ENCODE data around the gene KDM4B.
"Not testable (repeated sequence)": the region's sequence is repeated elsewhere in the genome, so short reads cannot be mapped to it uniquely, and the experiment has no call there.

The KDM4B gene

DNA sequence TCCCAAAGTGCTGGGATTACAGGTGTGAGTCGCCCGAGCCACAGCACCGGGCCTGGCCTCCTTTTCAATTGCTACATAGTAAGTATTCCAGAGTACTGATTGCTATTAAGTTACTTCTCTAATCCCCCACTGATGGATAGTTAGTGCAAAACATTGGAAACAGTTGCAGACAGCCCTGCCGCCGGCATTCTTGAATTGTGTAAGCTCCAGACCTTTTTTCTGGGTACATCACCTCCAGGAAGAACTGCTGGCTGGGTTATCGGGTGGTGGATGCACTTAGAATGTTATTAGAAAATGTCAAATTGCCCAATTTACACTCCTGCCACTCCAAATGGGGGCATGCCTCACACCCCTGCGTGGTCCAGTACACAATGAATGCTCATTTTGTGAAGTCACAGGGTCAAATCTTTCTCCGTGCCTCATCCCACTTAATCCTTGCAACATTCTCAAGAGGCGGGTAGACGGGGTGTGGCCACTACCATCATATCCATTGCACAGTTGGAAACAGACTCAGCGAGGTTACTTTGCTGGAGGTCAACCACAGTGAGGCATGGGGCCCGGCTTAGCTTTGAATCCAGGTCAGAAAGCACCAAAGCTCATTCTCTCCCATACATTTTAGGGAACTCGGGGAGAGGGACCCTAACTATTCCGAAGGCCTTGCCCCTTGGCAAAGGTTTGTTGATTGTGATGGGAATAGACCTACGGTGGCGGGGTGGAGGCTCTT lies 1.0 kb upstream of the KDM4B start:
- no peak for DNase-seq (ENCODE audit: low read depth in 2 of 2)

DNA sequence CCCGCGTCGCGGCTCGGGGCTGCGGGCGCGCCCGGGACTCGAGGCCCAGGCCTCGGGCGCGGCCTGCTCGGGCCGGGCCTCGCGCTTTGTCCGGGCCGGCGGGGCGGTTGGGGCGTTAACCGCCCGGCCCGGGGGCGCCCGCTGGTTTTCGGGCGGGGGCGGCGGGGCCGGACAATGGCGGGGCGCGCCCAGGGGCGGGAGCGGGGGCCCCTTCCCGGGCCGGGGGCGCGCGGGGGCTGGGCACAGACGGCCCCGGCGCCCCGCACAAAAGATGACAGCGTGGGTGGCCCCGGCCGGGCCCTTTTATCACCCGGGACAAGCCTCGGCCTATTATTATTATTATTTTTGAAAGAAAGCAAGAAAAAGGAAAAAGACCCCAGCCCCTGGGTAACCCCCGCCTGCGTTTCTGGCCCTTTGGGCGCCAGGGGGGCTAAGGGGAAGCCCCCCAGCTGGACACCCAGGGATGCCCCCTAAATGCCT lies 419 bp downstream of the KDM4B start:
- no peak for DNase-seq (ENCODE audit: low read depth in 2 of 2)

DNA sequence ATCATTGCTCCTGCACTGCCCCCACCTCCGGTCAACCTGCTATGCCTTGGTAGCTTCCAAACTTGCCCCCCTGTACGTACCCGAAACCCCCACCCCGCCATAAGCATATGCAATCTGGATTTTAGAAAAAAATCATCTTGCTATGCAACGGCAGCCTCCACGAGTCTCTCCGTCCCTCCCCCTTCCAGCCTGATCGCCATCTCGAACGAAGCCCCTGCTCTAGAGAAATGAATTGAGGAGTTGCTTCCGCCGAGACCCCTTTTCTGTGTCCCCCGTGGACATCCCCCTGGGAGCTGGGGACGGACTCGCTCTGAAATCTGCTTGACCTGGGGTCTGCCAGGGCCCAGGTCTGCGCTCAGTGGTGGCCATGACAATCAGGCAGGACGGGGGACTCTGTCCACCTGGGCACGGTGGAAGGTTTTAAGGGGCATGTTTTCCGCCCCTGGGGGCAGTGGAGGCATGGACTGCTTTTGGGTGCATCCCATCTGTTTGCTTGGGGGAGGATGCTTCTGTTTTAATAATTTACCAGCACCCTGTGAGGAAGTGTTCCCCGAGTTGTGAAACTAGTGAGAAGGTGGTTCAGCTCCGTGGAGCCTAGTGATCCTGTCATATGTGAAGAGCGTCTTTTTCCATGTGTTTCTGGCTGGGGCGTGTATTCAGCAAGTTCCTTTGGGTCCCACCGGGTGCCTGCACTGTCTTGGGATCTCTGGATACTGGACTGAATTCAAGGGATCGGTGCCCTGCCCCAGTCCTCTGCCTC lies 1.0 kb downstream of the KDM4B start:
- no peak for DNase-seq (ENCODE audit: low read depth in 2 of 2)

DNA sequence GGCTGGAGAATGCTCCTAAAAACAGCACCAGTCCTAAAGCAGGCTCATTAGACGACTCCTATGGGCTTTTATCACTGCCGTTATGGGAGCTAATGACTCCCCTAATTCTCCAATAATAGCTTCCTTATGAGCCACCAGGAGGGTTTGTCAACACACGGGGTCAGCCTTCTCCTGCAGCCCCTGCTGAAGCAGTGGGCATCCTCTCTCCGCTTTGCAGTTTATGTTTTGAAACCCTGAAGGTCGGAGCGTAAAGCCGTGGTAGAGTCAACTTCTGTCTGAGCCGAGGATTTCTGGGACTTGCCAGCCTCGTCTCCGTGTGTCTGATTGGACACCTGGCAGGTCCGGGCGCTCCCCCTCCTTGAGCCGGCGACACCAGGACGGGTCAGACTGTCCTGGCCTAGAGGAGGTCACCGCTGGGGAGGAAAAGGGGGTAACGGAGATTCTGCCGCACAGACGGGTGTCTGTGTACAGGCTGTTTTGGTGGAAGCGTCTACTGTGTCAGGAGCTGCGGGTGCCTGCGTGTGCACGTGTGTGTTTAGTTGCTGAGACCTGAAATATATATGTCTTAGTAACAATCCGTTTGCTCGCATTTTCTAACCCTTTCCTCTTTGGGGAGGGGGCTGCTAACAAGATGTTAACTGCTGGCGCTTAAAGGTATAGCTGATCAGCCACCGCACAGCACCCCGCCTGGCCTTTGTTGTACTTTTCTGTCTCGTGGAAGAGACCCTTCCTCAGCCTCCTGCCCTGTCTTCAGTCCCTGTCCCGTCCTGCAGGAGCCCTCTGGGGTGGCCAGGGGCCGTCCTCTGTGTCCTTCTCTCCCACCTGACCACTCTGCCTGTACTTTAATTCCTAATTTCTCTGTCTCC lies 1.9 kb downstream of the KDM4B start:
- no peak for DNase-seq (ENCODE audit: low read depth in 2 of 2)

DNA sequence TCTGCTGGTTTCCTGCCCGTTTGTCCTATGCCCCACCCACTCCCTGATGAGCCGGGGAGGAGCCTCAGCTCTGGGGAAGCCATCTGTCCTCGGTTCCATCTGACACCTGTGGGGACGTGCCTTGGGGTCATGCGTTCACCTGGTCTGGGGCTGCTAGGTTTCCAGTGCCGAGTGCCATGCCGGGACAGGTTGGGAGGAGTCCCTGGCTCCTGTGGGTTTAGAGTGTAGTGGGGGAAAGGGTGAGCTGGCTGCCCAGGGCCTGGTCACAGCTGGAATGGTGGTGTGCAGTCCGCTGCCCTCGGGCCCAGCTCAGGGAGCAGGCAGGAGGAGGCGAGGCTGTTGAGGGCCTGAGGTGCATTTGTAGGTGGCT lies 2.5 kb downstream of the KDM4B start:
- DNase-seq (ENCODE audit: low read depth in 2 of 2): no peak

DNA sequence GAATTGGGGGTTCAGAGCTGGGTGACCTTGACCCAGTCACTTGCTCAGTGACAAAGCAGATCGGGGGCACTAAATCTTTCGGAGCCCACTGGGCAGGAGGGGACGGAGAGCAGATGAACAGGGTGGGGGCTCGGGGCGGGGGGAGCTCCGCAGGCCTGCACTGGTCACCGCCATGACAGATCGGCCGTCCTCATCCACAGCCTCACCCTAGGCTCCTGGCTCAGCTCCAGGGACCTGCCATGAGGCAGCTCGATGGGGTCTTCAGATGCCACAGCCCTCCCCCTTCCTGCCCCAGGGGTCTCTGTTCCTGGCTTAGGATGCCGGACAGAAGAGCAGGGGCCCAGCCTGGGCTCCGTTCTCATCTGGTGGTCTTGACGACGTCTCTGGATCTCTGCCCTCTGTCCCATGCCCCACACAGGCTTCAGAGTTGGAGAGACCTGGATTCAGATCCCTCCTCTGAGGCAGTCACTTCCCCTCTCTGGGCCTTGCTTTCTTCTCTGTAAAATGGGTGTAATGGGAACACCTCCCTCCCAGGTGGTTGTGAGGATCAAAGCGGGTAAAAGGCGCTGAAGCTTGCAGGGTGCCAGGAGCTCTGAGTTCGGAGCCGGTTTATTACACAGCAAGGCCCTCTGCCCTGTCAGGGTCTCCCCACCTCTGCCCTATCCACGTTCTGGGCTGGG lies 3.0 kb downstream of the KDM4B start:
- DNase-seq (ENCODE audit: low read depth in 2 of 2): no peak

DNA sequence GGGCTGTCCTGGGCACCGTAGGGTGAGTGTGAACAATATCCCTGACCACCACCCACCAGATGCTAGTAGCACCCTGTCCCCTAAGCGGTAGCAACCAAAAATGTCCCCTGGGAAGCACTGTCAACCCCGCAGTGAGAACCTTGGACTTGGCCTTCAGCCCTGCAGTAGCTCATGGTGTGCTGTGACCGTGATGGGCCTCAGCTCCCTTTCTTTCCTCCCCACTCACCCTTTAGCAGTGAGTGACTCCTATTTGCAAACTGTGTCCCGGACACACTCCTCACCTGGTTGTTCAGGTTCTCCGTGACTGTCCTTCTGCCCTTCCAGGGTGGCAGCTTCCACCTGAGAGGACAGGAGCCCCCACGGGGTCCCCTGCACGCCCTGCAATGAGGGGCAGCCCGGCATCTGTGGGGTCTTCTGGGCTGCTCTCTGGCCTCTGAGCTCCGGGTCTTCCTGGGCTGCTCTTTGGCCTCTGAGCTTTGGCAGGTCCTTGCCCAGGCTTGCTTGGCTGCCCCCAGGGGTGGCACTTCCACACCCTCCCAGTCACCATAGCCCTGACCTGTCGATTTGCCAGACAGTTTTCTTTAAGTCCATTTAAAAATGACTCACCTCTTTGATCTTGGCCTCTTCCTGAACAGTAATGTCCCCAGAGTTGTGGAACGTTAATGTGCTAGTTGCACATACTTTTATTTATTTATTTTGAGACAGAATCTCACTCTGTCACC lies 3.8 kb downstream of the KDM4B start:
- no peak for DNase-seq (ENCODE audit: low read depth in 2 of 2)

DNA sequence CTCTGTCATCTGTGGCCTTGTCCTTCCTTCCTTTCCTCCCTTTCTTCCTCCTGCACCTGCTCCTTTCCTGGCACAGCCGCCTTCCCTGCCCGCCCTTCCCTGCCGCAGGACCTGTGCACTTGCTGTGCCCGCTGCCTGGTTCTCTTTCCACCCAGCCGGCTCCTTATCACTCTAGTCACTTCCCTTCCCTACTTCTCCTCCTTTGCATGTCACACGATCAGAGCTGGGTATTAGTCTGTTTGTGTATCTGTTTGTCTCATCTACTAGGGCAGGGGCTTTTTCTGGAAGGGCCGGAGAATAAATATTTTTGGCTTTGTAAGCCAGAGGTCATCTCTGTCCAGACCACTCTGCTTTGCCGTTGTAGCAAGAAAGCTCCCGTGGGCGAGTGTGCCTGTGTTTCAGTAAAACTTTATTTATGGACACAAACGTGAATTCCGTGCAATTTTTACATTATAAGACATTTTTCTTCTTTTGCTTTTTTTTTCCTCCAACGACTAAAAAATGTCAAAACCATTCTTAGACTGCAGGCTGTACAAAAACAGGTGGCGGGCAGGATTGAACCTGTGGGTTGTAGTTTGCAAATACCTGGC lies 6.1 kb downstream of the KDM4B start:
- no peak for DNase-seq (ENCODE audit: low read depth in 2 of 2)

DNA sequence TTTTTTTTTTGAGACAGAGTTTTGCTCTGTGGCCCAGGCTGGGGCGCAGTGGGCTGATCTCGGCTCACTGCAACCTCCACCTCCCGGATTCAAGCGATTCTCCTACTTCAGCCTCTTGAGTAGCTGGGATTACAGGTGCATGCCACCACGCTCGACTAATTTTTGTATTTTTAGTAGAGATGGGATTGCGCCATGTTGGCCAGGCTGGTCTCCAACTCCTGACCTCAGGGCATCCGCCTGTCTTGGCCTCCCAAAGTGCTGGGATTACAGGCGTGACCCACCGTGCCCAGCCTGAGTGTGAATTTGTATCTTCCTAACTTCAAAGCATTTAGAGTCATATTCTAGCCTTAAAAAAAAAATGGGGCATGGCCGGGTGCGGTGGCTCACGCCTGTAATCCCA lies 6.7 kb downstream of the KDM4B start:
- not testable (repeated sequence) for DNase-seq (ENCODE audit: low read depth in 2 of 2)

DNA sequence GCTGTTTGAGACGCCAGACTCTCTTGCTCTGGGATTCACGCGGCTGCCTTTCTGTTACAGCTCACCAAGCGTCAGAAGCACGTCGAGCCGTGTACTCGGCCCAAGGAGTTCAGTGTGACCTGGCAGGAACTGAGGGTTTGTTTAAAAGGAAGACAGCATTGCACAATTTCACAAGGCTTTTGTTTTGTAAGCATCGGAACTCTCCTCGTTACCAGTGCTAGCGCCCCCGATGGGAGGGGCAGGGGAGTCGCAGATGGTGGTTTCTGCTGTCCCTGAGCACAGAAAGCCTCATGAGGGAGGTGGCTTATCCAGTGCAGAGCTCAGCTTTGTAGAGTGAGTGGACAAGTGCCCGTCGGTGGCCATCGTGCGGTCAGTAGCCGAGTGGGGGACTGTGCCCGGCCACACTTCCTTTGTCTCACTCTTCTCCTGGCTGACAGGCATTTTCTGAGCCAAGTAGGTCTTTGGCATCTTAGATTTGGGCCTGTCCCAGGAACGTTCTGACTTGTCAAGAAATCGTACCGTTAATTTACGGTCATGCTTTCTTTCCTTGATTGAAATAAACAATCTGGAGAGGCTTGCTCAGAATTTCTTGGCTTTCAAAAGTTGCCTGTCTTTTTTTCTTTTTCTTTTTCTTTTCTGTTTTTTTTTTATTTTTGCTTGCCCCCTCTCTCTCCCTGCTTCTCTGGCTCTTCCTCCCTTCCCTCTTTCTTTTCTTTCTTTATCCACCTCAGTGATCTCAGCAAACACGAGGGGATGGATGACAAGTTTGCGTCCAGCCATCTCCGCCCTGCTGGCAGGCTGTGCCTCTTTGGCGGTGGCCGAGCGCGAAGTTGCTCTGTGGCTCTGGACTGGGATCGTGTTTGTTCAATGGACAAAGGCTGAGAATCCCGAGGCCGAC lies 7.7 kb downstream of the KDM4B start:
- DNase-seq (ENCODE audit: low read depth in 2 of 2): no peak

DNA sequence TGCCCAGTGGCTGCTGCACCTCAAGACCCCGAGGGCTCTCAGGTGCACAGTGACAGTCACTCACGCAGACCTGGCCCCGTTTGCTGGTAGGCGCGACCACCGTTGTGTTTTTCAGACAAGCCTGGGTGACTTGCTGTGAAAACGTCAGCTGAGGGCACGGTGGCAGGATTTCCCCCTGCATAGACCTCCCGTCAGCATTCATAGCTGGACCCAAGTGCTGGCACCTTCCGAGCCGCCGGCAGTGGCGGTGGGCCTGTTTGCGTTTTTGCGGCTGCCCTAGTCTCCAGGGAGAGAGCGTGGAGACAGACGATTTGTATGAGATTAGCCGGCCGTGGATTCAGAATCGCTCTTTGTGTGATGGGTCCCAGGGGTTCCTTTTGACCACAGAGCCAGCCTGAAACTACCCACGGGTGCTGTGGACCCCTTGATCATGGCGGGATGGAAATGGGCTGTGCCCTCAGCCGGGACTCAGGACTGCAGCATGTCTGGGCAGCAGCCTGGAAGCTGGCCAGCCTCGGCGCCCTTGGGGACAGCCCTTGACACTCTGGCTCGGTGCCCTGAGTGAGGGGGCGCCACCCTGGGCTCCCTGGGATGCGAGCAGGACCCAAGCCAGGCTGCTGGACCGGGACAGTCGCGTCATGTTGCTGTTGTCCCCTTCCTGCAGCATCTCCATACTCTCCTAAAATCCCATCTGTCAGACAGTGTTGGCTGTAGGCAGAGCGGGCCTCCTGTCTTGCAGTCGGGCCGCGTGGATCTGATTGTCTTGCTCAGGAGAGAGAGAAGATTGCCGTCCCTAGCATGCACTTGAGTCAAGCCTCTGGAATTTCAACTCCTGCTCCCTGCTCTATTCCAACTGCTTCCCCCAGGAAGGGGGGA lies 8.6 kb downstream of the KDM4B start:
- DNase-seq (ENCODE audit: low read depth in 2 of 2): no peak

DNA sequence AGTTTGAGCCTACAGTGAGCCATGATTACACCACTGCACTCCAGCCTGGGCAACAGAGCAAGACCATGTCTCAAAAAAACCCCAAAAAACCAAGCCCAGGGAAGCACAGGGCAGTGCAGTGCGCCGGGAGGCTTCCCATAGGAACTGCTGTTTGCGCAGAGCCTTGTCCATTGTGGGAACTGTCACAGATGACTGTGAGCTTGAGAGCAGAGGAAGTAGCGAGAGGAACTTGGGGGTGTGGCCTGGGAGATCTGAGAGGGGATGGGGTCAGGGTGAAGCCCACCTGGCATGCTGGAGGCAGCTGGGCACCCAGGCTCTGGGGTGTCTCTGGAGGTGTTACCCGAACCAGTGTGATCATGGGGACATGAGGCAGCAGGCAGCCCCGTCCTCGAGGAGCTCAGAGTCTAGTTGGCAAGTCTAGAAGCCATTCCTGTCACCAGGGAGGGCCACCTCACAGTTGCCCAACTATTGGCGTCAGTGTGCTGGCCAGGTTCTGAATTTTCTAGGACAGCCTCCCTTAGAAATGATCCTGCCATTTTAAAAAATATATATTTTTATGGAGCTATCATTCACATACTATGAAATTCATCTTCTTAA lies 10.4 kb downstream of the KDM4B start:
- no peak for DNase-seq (ENCODE audit: low read depth in 2 of 2)

DNA sequence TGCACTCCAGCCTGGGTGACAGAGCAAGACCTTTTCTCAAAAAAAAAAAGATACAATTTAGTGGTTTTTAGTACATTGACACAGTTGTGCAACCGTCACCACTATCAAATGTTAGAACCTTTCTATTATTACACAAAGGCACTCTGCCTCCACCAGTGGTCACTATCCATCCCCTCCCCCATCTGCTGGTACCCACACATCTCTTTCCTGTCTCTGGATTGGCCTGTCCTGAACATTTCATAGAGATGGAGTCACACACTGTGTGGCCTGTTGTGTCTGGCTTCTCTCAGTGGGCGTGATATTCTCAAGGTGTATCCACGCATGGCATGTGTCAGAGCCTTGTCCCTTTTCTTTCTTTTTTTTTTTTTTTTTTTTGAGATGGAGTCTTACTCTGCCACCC lies 11.2 kb downstream of the KDM4B start:
- DNase-seq (ENCODE audit: low read depth in 2 of 2): no peak

DNA sequence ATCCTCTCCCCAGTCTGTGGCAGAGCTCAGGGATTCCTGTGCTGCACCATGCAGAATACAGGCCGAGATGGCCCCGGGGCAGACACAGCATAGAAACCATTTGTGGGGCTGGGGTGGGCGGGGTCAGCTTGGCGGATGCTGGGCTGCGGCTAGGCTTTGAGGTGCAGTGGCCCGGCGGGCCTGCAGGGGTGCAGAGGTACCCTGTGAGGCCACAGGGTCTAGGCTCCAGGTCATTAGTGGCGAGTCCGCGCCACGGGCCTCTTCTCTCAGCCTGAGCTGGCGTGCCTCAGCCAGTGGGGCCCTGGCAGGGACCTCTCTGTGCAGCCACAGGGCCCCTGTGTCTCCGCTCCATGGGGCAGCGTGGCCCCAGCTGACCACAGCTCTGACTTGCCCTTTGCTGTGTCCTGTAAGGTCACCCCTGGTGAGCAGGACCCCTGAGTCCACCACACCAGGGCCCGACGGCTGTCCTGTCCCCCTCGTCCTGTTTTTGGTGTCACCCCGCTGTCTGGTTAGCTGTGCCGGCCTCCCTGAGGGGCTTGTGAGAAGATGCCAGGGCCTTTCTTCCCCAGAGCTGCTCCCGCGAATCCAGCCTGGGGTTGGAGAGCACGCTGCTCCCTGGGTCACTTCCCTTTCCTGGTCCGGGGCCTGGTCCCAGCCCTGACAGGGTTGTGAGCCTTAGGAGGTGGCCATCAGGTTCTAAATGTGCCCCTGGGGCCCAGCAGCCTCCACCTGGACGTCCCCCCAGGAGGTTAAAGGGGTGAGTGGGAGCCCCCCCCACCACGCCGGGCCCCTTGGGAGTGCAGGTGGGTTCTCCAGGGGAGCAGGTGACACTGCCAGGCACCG lies 12.1 kb downstream of the KDM4B start:
- DNase-seq (ENCODE audit: low read depth in 2 of 2): no peak

DNA sequence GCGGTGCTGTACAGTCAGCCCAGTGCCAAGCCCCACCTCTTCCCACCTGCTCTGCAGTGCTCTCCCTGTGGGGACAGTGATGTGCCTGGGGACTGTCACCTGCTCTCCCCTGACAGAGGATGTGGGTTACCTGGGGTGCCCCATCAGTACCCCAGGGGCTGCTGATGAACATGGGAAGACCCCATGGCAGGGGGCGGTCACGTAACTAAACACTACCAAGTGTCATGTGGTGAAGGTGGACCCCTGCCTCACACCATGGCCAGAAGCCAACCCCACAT lies 12.7 kb downstream of the KDM4B start:
- no peak for DNase-seq (ENCODE audit: low read depth in 2 of 2)

DNA sequence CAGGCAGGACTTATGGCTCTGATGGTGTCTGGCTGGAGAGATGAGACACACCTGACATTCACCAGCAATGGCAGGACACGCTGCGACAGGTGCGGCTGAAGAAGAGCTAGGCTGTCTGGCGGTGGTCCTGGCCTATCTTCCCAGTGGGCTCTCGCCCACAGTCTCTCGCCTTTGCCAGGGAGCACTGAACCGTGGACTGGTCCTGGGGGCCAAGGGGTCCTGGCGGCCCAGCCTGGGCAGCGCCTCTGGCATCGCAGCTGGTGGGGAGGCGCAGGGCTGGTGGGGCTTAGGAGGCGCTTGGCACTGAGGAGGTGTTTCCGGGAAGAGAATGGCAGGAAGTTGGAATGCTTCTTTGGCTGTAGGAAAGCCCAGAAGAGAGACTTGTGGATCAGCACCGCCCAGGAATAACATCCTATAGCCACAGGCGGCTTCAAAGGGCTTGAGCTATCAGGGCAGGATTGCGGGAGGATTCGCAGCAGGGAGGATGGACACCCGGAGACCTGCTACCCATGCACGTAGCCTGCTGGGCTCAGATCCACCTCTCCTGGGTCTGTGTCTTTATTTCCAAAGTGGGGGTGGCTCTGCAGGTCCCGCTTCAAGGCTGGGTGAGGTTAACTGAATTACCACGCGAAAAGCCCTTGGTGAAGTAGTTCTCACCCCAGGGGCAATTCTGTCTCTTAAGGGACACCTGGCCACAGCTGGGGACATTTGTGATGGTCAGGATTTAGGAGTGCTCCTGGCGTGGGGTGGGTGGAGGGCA lies 14.6 kb downstream of the KDM4B start:
- no peak for DNase-seq (ENCODE audit: low read depth in 2 of 2)

DNA sequence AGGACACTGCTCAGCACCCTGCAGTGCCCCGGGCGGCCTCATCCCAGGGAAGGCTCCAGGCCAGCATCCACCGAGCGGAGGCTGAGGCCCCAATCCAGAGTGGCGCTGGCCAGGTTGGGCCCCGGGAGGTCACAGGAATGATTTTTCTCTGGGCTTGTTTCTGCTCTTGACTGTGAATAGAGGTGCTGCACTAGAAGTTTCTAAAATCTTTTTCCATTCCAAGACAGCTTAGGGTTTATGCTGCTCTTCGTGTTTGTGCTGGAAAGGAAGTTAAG lies 15.1 kb downstream of the KDM4B start:
- no peak for DNase-seq (ENCODE audit: low read depth in 2 of 2)
